Hepatocyte (in vitro differentiated cells): ENCODE data around the gene DPEP1. TPM values are rescaled to one million over a fixed set of nuclear protein-coding genes. Genes with fewer than 3 reads are reported as not detected.

Experiments used
- DNase-seq: peaks from one replicate; pipeline ENCODE4 v3.0.0-alpha.2; 2016; ENCODE audit warnings: low spot score
- H2AFZ ChIP-seq: fragments of 200-600 bp; sonication (generic); 2 replicates; pipeline ENCODE4 v1.6.0; 2016; ENCODE audit warnings: antibody characterized with exemption, mild to moderate bottlenecking
- H3K27ac ChIP-seq: fragments of 200-600 bp; sonication (generic); 2 replicates; pipeline ENCODE4 v1.5.1; 2016; ENCODE audit warnings: mild to moderate bottlenecking
- H3K27me3 ChIP-seq: fragments of 200-600 bp; sonication (generic); 2 replicates; pipeline ENCODE4 v1.6.1; 2016
- H3K36me3 ChIP-seq: fragments of 200-600 bp; sonication (generic); replicated peaks from 2 replicates; pipeline ENCODE4 v1.5.1; 2016; ENCODE audit warnings: low read depth; ENCODE audit not compliant: insufficient read depth
- H3K4me1 ChIP-seq: fragments of 200-600 bp; sonication (generic); 2 replicates; pipeline ENCODE4 v1.5.1; 2016; ENCODE audit warnings: mild to moderate bottlenecking, moderate library complexity; ENCODE audit not compliant: insufficient read depth
- H3K4me2 ChIP-seq: fragments of 200-600 bp; sonication (generic); 2 replicates; pipeline ENCODE4 v1.6.0; 2016
- H3K4me3 ChIP-seq: fragments of 200-600 bp; sonication (generic); 2 replicates; pipeline ENCODE4 v1.5.1; 2016; ENCODE audit warnings: mild to moderate bottlenecking
- H3K79me2 ChIP-seq: fragments of 200-600 bp; sonication (generic); 2 replicates; pipeline ENCODE4 v1.6.0; 2017; ENCODE audit warnings: mild to moderate bottlenecking
- H3K9me2 ChIP-seq: fragments of 200-600 bp; sonication (generic); replicated peaks from 2 replicates; pipeline ENCODE4 v1.6.0; 2017; ENCODE audit warnings: mild to moderate bottlenecking; ENCODE audit not compliant: insufficient read depth
- H3K9me3 ChIP-seq: fragments of 200-600 bp; sonication (generic); 2 replicates; pipeline ENCODE4 v1.5.1; 2016; ENCODE audit warnings: low read depth, mild to moderate bottlenecking
- H4K20me1 ChIP-seq: fragments of 200-600 bp; sonication (generic); 2 replicates; pipeline ENCODE4 v1.6.0; 2016; ENCODE audit warnings: mild to moderate bottlenecking; ENCODE audit not compliant: insufficient read depth, poor library complexity, severe bottlenecking
- CTCF ChIP-seq: fragments of 200-600 bp; sonication (generic); IDR thresholded peaks from 2 replicates; pipeline ENCODE4 v1.5.1; 2016; ENCODE audit warnings: antibody characterized with exemption, mild to moderate bottlenecking; ENCODE audit not compliant: poor library complexity
- EZH2 ChIP-seq: fragments of 200-600 bp; sonication (generic); IDR thresholded peaks from 2 replicates; pipeline ENCODE4 v1.6.1; 2016; ENCODE audit warnings: antibody characterized with exemption, mild to moderate bottlenecking, borderline replicate concordance
- EZH2phosphoT487 ChIP-seq: fragments of 200-600 bp; sonication (generic); IDR thresholded peaks from one replicate; pipeline ENCODE4 v1.6.1; 2018; ENCODE audit warnings: antibody characterized with exemption, mild to moderate bottlenecking, low read depth, moderate library complexity; ENCODE audit not compliant: unreplicated experiment, severe bottlenecking
- WGBS: methylation state at CpG from one replicate; pipeline ENCODE4 v1.1.6; 2016; ENCODE audit warnings: low lambda C conversion rate; ENCODE audit errors: missing lambda C conversion rate; 5-methylcytosine and 5-hydroxymethylcytosine counted together
- polyA plus RNA-seq: library from polyadenylated mRNA; unstranded; fragments of >200 nt; fragmentation: Nextera tagmentation; extraction: Ambion mirVana; gene quantifications from 2 replicates; pipeline ENCODE4 v1.2.1, GENCODE V29; 2016
- total RNA-seq: library from RNA; depleted of rRNA; stranded (reverse); fragments of >200 nt; gene quantifications from 2 replicates; pipeline ENCODE4 v1.2.3, GENCODE V29; 2014

DPEP1 gene
- total and polyA plus RNA-seq, 2 experiments from 2014 or later, result 48.3 to 106 TPM

- no peaks in the 10 kb centered on the region for H3K36me3 ChIP-seq
- WGBS, result 93% methylated on average over 12 of the region's 12 CpGs
- H3K9me2 ChIP-seq, result no peaks in the 10 kb centered on the region
Measured at GRCh38 chr16:89636663-89637062, 23.2 kb downstream of the DPEP1 start.

GRCh38 chr16:89637379-89637778 is 23.9 kb downstream of the DPEP1 start:
- H3K4me3 ChIP-seq, result no peak overlapping the region
- TF ChIP-seq CTCF, result no peak
- TF ChIP-seq EZH2phosphoT487, result no peak
- TF ChIP-seq EZH2, result no peak
- no peaks in the 10 kb centered on the region for H3K27me3 ChIP-seq
- H3K9me3 ChIP-seq, result no peaks in the 10 kb centered on the region
- WGBS, result 84% methylated on average over 10 of the region's 10 CpGs
- no peaks in the 10 kb centered on the region for H3K36me3 ChIP-seq
- H3K4me2 ChIP-seq, result no peak overlapping the region
- H4K20me1 ChIP-seq, result no peaks in the 10 kb centered on the region
- H3K27ac ChIP-seq, result no peak overlapping the region
- H3K79me2 ChIP-seq, result no peaks in the 10 kb centered on the region
- H3K4me1 ChIP-seq, result peaks cover 7% of the 10 kb centered on the region
- no peak overlapping the region for H2AFZ ChIP-seq
- no peak for DNase-seq
- H3K9me2 ChIP-seq, result no peaks in the 10 kb centered on the region

More at GRCh38 chr16:89636663-89637062, 23.2 kb downstream of the DPEP1 start:
- no peak for TF ChIP-seq EZH2
- no peak for TF ChIP-seq EZH2phosphoT487
- no peak for TF ChIP-seq CTCF
- Histone ChIP-seq H3K27ac (no peak overlapping the region), H3K4me1 (peaks cover 7% of the 10 kb centered on the region), H3K9me3 (no peaks in the 10 kb centered on the region), H2AFZ (no peak overlapping the region), H4K20me1 (no peaks in the 10 kb centered on the region), H3K4me3 (no peak overlapping the region), H3K79me2 (no peaks in the 10 kb centered on the region), H3K4me2 (no peak overlapping the region), H3K27me3 (no peaks in the 10 kb centered on the region)
- DNase-seq, result no peak

- peaks cover 7% of the 10 kb centered on the region for H3K4me1 ChIP-seq
- no peak overlapping the region for H3K27ac ChIP-seq
- no peaks in the 10 kb centered on the region for H3K9me2 ChIP-seq
- no peaks in the 10 kb centered on the region for H3K27me3 ChIP-seq
- no peaks in the 10 kb centered on the region for H3K79me2 ChIP-seq
- WGBS, result 92% methylated on average over 5 of the region's 10 CpGs
- H2AFZ ChIP-seq, result no peak overlapping the region
- H3K4me2 ChIP-seq, result no peak overlapping the region
- no peaks in the 10 kb centered on the region for H3K36me3 ChIP-seq
- H3K9me3 ChIP-seq, result no peaks in the 10 kb centered on the region
- no peak overlapping the region for H3K4me3 ChIP-seq
- no peaks in the 10 kb centered on the region for H4K20me1 ChIP-seq
- DNase-seq, result no peak
- TF ChIP-seq EZH2phosphoT487, result no peak
- no peak for TF ChIP-seq CTCF
- TF ChIP-seq EZH2, result no peak
Measured at GRCh38 chr16:89638455-89638854, 25.0 kb downstream of the DPEP1 start.

GRCh38 chr16:89639385-89639784 is 25.9 kb downstream of the DPEP1 start:
- TF ChIP-seq CTCF (no peak), EZH2 (no peak), EZH2phosphoT487 (no peak)
- no peaks in the 10 kb centered on the region for H3K9me3 ChIP-seq

More at GRCh38 chr16:89639385-89639784, 25.9 kb downstream of the DPEP1 start:
- Histone ChIP-seq H3K27ac (no peak overlapping the region), H3K4me2 (no peak overlapping the region), H4K20me1 (no peaks in the 10 kb centered on the region), H2AFZ (no peak overlapping the region), H3K9me2 (no peaks in the 10 kb centered on the region), H3K79me2 (no peaks in the 10 kb centered on the region), H3K4me1 (peaks cover 7% of the 10 kb centered on the region), H3K4me3 (no peak overlapping the region), H3K36me3 (no peaks in the 10 kb centered on the region), H3K27me3 (no peaks in the 10 kb centered on the region)
- no peak for DNase-seq
- 96% methylated on average over 5 of the region's 6 CpGs for WGBS
